ENCODE results near the gene LAPTM4A. TPM values are rescaled to one million over a fixed set of nuclear protein-coding genes. Genes with fewer than 3 reads are reported as not detected.

LAPTM4A gene
- total RNA-seq, 1 experiment from 2014 or later: 129 TPM

- BruUV-seq (replicated peaks): no TSS peak
- no peak for TF ChIP-seq CTCF (IDR thresholded peaks at IDR 0.05; ENCODE audit: unreplicated experiment)
- Mint-ChIP-seq H3K4me3 (ENCODE audit: low read depth, unreplicated experiment) (no peak overlapping the region), H3K36me3 (ENCODE audit: insufficient read depth, unreplicated experiment) (peaks cover 43% of the 10 kb centered on the region), H3K27ac (ENCODE audit: unreplicated experiment) (no peak overlapping the region), H3K27me3 (ENCODE audit: unreplicated experiment) (no peaks in the 10 kb centered on the region), H3K4me1 (ENCODE audit: low read depth, unreplicated experiment) (peaks cover 8% of the 10 kb centered on the region), H3K9me3 (ENCODE audit: low read depth, unreplicated experiment) (peaks cover 13% of the 10 kb centered on the region)
- intact Hi-C loops (cut with micrococcal nuclease; ENCODE audit: unreplicated experiment): no loop called here
- no peak for DNase-seq
- CTCF ChIA-PET: interaction anchor here (0.7 kb wide), 1 partner anchor 102 kb away, joined by 3 read pairs; no protein-coding TSS in a partner anchor
Measured at GRCh38 chr2:20030224-20030623, 21.2 kb downstream of the LAPTM4A start.

- intact Hi-C loops (cut with micrococcal nuclease; ENCODE audit: unreplicated experiment): no loop called here
- Mint-ChIP-seq H3K9me3 (ENCODE audit: low read depth, unreplicated experiment) (peaks cover 14% of the 10 kb centered on the region), H3K27me3 (ENCODE audit: unreplicated experiment) (no peaks in the 10 kb centered on the region), H3K4me3 (ENCODE audit: low read depth, unreplicated experiment) (no peak overlapping the region), H3K27ac (ENCODE audit: unreplicated experiment) (no peak overlapping the region), H3K4me1 (ENCODE audit: low read depth, unreplicated experiment) (peaks cover 8% of the 10 kb centered on the region), H3K36me3 (ENCODE audit: insufficient read depth, unreplicated experiment) (peaks cover 37% of the 10 kb centered on the region)
- no peak for DNase-seq
- TF ChIP-seq CTCF (IDR thresholded peaks at IDR 0.05; ENCODE audit: unreplicated experiment): no peak
- CTCF ChIA-PET: interaction anchor here (0.6 kb wide), 1 partner anchor 12 kb away, joined by 3 read pairs; no protein-coding TSS in a partner anchor
- BruUV-seq (replicated peaks): no TSS peak
Measured at GRCh38 chr2:20027705-20028434, 23.6 kb downstream of the LAPTM4A start.

- no peak for DNase-seq
- H3K36me3 Mint-ChIP-seq (ENCODE audit: insufficient read depth, unreplicated experiment): peaks cover 31% of the 10 kb centered on the region
- no peak overlapping the region for H3K4me3 Mint-ChIP-seq (ENCODE audit: low read depth, unreplicated experiment)
- CTCF ChIA-PET: interaction anchor here (0.6 kb wide), 1 partner anchor 12 kb away, joined by 3 read pairs; no protein-coding TSS in a partner anchor
- H3K9me3 Mint-ChIP-seq (ENCODE audit: low read depth, unreplicated experiment): peaks cover 15% of the 10 kb centered on the region
- intact Hi-C loops (cut with micrococcal nuclease; ENCODE audit: unreplicated experiment): no loop called here
- H3K27me3 Mint-ChIP-seq (ENCODE audit: unreplicated experiment): no peaks in the 10 kb centered on the region
- no peak for TF ChIP-seq CTCF (IDR thresholded peaks at IDR 0.05; ENCODE audit: unreplicated experiment)
- BruUV-seq (replicated peaks): no TSS peak
- H3K27ac Mint-ChIP-seq (ENCODE audit: unreplicated experiment): no peak overlapping the region
- H3K4me1 Mint-ChIP-seq (ENCODE audit: low read depth, unreplicated experiment): peaks cover 8% of the 10 kb centered on the region
Measured at GRCh38 chr2:20027260-20027677, 24.2 kb downstream of the LAPTM4A start.

- Mint-ChIP-seq H3K9me3 (ENCODE audit: low read depth, unreplicated experiment) (peaks cover 19% of the 10 kb centered on the region), H3K27me3 (ENCODE audit: unreplicated experiment) (no peaks in the 10 kb centered on the region), H3K4me3 (ENCODE audit: low read depth, unreplicated experiment) (no peak overlapping the region), H3K27ac (ENCODE audit: unreplicated experiment) (no peak overlapping the region), H3K36me3 (ENCODE audit: insufficient read depth, unreplicated experiment) (peaks cover 13% of the 10 kb centered on the region), H3K4me1 (ENCODE audit: low read depth, unreplicated experiment) (peaks cover 8% of the 10 kb centered on the region)
- TF ChIP-seq CTCF (IDR thresholded peaks at IDR 0.05; ENCODE audit: unreplicated experiment): no peak
- intact Hi-C loops (cut with micrococcal nuclease; ENCODE audit: unreplicated experiment): no loop called here
- CTCF ChIA-PET: no interaction called here
- no TSS peak for BruUV-seq (replicated peaks)
- DNase-seq: no peak
Measured at GRCh38 chr2:20025065-20025786, 26.2 kb downstream of the LAPTM4A start.

Measured in Calu3 (cell line).